HUES6 (cell line): ENCODE data around the gene KIAA0930.
"Not testable (repeated sequence)": the region's sequence is repeated elsewhere in the genome, so short reads cannot be mapped to it uniquely, and the experiment has no call there.

Source experiments
- H3K27ac ChIP-seq: 2 replicates; pipeline ENCODE4 v1.7.0; 2013; ENCODE audit warnings: low read depth, mild to moderate bottlenecking, low read length, inconsistent platforms
- H3K27me3 ChIP-seq: 2 replicates; pipeline ENCODE4 v1.6.1; 2013; ENCODE audit warnings: low read length; ENCODE audit not compliant: control insufficient read depth, insufficient read depth
- H3K36me3 ChIP-seq: 2 replicates; pipeline ENCODE4 v1.6.1; 2013; ENCODE audit warnings: low read length; ENCODE audit not compliant: control insufficient read depth, insufficient read depth
- H3K4me1 ChIP-seq: 2 replicates; pipeline ENCODE4 v1.6.1; 2013; ENCODE audit warnings: low read length; ENCODE audit not compliant: control insufficient read depth, insufficient read depth
- H3K4me3 ChIP-seq: 2 replicates; pipeline ENCODE4 v1.5.1; 2013; ENCODE audit warnings: low read depth, low read length
- H3K9ac ChIP-seq: one replicate; pipeline ENCODE4 v1.6.1; 2013; ENCODE audit warnings: mild to moderate bottlenecking, low read length
- H3K9me3 ChIP-seq: 2 replicates; pipeline ENCODE4 v1.6.1; 2013; ENCODE audit warnings: low read depth, low read length; ENCODE audit not compliant: control insufficient read depth, insufficient read depth

Gene KIAA0930

GRCh38 chr22:45261407-45262088, 20.9 kb upstream of the KIAA0930 start:
- Histone ChIP-seq H3K27me3 (peaks cover 12% of the 10 kb centered on the region; the same call in 1 of the 2 replicates), H3K27ac (no peak overlapping the region), H3K4me1 (no peaks in the 10 kb centered on the region), H3K9me3 (peaks cover 3% of the 10 kb centered on the region; the same call in 1 of the 2 replicates), H3K4me3 (no peak overlapping the region), H3K36me3 (no peaks in the 10 kb centered on the region), H3K9ac (no peak overlapping the region)

- not testable (repeated sequence) for H3K4me3 ChIP-seq, H3K36me3 ChIP-seq, H3K4me1 ChIP-seq, H3K27ac ChIP-seq, H3K9ac ChIP-seq, H3K9me3 ChIP-seq
- peaks cover 12% of the 10 kb centered on the region; the same call in 1 of the 2 replicates for H3K27me3 ChIP-seq
These were observed 19.7 kb upstream of the KIAA0930 start for GRCh38 chr22:45260395-45260759.

- Histone ChIP-seq H3K27me3 (peaks cover 12% of the 10 kb centered on the region; the same call in 1 of the 2 replicates), H3K27ac (no peak overlapping the region), H3K4me1 (no peaks in the 10 kb centered on the region), H3K9me3 (peaks cover 3% of the 10 kb centered on the region; the same call in 1 of the 2 replicates), H3K36me3 (no peaks in the 10 kb centered on the region), H3K9ac (no peak overlapping the region), H3K4me3 (no peak overlapping the region)
These were observed 19.2 kb upstream of the KIAA0930 start for GRCh38 chr22:45259754-45260394.

GRCh38 chr22:45257941-45258340, 17.2 kb upstream of the KIAA0930 start:
- H3K27me3 ChIP-seq, H3K4me1 ChIP-seq, H3K27ac ChIP-seq, H3K9me3 ChIP-seq, H3K4me3 ChIP-seq, H3K36me3 ChIP-seq, H3K9ac ChIP-seq: not testable (repeated sequence)

- H3K36me3 ChIP-seq, result no peaks in the 10 kb centered on the region
- no peaks in the 10 kb centered on the region for H3K27me3 ChIP-seq
These were observed 14.1 kb upstream of the KIAA0930 start for GRCh38 chr22:45254789-45255278.

GRCh38 chr22:45254388-45254787, 13.7 kb upstream of the KIAA0930 start:
- no peaks in the 10 kb centered on the region for H3K4me1 ChIP-seq

More at GRCh38 chr22:45254789-45255278, 14.1 kb upstream of the KIAA0930 start:
- H3K9me3 ChIP-seq, result peaks cover 8% of the 10 kb centered on the region; the same call in 1 of the 2 replicates
- H3K9ac ChIP-seq, result no peak overlapping the region
- H3K4me1 ChIP-seq, result no peaks in the 10 kb centered on the region
- H3K27ac ChIP-seq, result no peak overlapping the region
- no peak overlapping the region for H3K4me3 ChIP-seq

GRCh38 chr22:45253039-45253641, 12.4 kb upstream of the KIAA0930 start:
- Histone ChIP-seq H3K36me3 (no peaks in the 10 kb centered on the region), H3K27ac (no peak overlapping the region), H3K9me3 (peaks cover 8% of the 10 kb centered on the region; the same call in 1 of the 2 replicates), H3K9ac (no peak overlapping the region), H3K27me3 (no peaks in the 10 kb centered on the region), H3K4me1 (no peaks in the 10 kb centered on the region), H3K4me3 (no peak overlapping the region)

More at GRCh38 chr22:45254388-45254787, 13.7 kb upstream of the KIAA0930 start:
- H3K9me3 ChIP-seq, result peaks cover 8% of the 10 kb centered on the region; the same call in 1 of the 2 replicates
- no peaks in the 10 kb centered on the region for H3K36me3 ChIP-seq
- no peaks in the 10 kb centered on the region for H3K27me3 ChIP-seq
- H3K4me3 ChIP-seq, result no peak overlapping the region
- H3K9ac ChIP-seq, result no peak overlapping the region
- H3K27ac ChIP-seq, result no peak overlapping the region

GRCh38 chr22:45251825-45252224, 11.1 kb upstream of the KIAA0930 start:
- Histone ChIP-seq H3K4me3 (no peak overlapping the region), H3K9me3 (0 out of 2 replicates have a peak, but pooled peaks cover 5% of the 10 kb centered on the region)

GRCh38 chr22:45248832-45249561, 8.3 kb upstream of the KIAA0930 start:
- Histone ChIP-seq H3K9ac (no peak overlapping the region), H3K9me3 (0 out of 2 replicates have a peak, but pooled peaks cover 5% of the 10 kb centered on the region), H3K4me1 (peaks cover 3% of the 10 kb centered on the region; the same call in 1 of the 2 replicates), H3K36me3 (no peaks in the 10 kb centered on the region), H3K27me3 (no peaks in the 10 kb centered on the region), H3K4me3 (no peak overlapping the region), H3K27ac (no peak overlapping the region)

More at GRCh38 chr22:45251825-45252224, 11.1 kb upstream of the KIAA0930 start:
- no peaks in the 10 kb centered on the region for H3K36me3 ChIP-seq
- H3K27me3 ChIP-seq, result no peaks in the 10 kb centered on the region
- 0 out of 2 replicates have a peak, but pooled peaks cover 2% of the 10 kb centered on the region for H3K4me1 ChIP-seq
- H3K27ac ChIP-seq, result no peak overlapping the region
- H3K9ac ChIP-seq, result no peak overlapping the region

GRCh38 chr22:45246060-45246985, 5.6 kb upstream of the KIAA0930 start:
- Histone ChIP-seq H3K9ac (peak overlapping the region; percentile 1), H3K9me3 (0 out of 2 replicates have a peak, but pooled peaks cover 2% of the 10 kb centered on the region), H3K27me3 (0 out of 2 replicates have a peak, but pooled peaks cover 5% of the 10 kb centered on the region), H3K27ac (no peak overlapping the region), H3K4me1 (peaks cover 3% of the 10 kb centered on the region; the same call in 1 of the 2 replicates), H3K4me3 (no peak overlapping the region), H3K36me3 (no peaks in the 10 kb centered on the region)
